ENCODE results near the gene NUP62. TPM values are rescaled to one million over a fixed set of nuclear protein-coding genes. Genes with fewer than 3 reads are reported as not detected.

NUP62 gene
- total and polyA plus RNA-seq, 2 of the 8 experiments (the other 6 are each of a cell fraction or from before 2014, with no cell fraction given): 50.0 to 107 TPM

DNA sequence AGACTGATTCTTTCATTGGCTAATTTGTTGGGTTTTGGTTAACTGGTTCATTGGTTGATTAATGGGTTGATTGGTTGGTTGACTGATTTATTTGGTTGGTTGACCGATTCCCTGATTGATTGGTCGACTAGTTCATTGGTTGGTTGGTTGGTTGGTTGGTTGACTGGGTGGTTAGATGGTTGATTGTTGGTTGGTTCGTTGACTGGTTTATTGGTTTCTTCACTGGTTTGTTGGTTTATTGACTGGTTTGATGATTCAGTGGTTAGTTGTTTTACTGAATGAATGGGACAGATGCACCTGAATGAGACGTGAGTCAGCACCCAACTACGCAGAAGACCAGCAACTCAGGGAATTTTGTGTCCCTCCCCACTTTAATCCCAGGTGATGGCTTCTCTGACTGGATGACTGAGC, 2.7 kb upstream of the NUP62 start:
- Histone ChIP-seq H4K91ac (replicated peaks; ENCODE audit: insufficient read length, low read length) (no peak overlapping the region), H3K9ac (replicated peaks in 1 of 4; ENCODE audit: extremely low read depth in 1 of 4, low read depth in 3 of 4, low read length in 3 of 4) (no peak overlapping the region), H3K27me3 (replicated peaks in 1 of 4; ENCODE audit: control insufficient read depth in 3 of 4, extremely low read depth in 1 of 4, insufficient read depth in 3 of 4, low read length in 3 of 4) (no peaks in the 10 kb centered on the region), H3K36me3 (ENCODE audit: control insufficient read depth in 2 of 4, insufficient read depth in 4 of 4, low read length in 3 of 4) (peaks cover 6 to 8% (median 7%) of the 10 kb centered on the region in 4 experiments; a peak in 7 of 8 replicates), H3K4me2 (ENCODE audit: insufficient read depth in 1 of 2, low read depth in 2 of 2, low read length in 2 of 2) (no peak overlapping the region), H3K18ac (ENCODE audit: extremely low read depth, low read length) (no peak overlapping the region), H3K23ac (ENCODE audit: insufficient read length) (no peak overlapping the region), H3K79me1 (ENCODE audit: low read depth, low read length) (peaks cover 8% of the 10 kb centered on the region), H3K9me3 (ENCODE audit: insufficient read depth in 2 of 2, low read depth in 1 of 2, low read length in 1 of 2) (no peaks in the 10 kb centered on the region), H2BK15ac (ENCODE audit: low read length) (no peak overlapping the region), H3K4me1 (replicated peaks in 1 of 4; ENCODE audit: control insufficient read depth in 3 of 4, insufficient read depth in 4 of 4, low read length in 3 of 4) (peaks cover 0 to 5% (median under 1%) of the 10 kb centered on the region in 4 experiments; a peak in 3 of 7 replicates), H3K4ac (replicated peaks; ENCODE audit: insufficient read length, low read depth, low read length) (no peak overlapping the region), H3K14ac (ENCODE audit: insufficient read length) (no peak overlapping the region), H4K20me1 (replicated peaks in 1 of 2; ENCODE audit: control insufficient read depth in 1 of 2, insufficient read depth in 2 of 2, low read length in 2 of 2) (peaks cover 0 to 4% of the 10 kb centered on the region in 2 experiments), H2BK20ac (ENCODE audit: low read length) (no peak overlapping the region), H2AFZ (ENCODE audit: low read length) (no peak overlapping the region), H3K79me2 (ENCODE audit: control insufficient read depth in 1 of 2, insufficient read depth in 2 of 2, low read length in 2 of 2) (peaks cover 10 to 21% of the 10 kb centered on the region in 2 experiments), H3K27ac (ENCODE audit: low read depth, low read length) (no peak overlapping the region), H2BK5ac (ENCODE audit: low read depth, low read length) (no peak overlapping the region), H2BK120ac (replicated peaks; ENCODE audit: low read depth, low read length) (no peak overlapping the region), H4K5ac (ENCODE audit: insufficient read length, low read depth, low read length) (no peak overlapping the region), H4K8ac (ENCODE audit: extremely low read depth, insufficient read depth, low read length) (no peak overlapping the region), H2BK12ac (ENCODE audit: low read depth, low read length) (no peak overlapping the region), H3K4me3 (ENCODE audit: extremely low read depth in 1 of 4, insufficient read depth in 2 of 4, low read depth in 3 of 4, low read length in 4 of 4) (no peak overlapping the region), H3K23me2 (ENCODE audit: low read depth, low read length) (peaks cover 9% of the 10 kb centered on the region), H3K56ac (replicated peaks; ENCODE audit: insufficient read length, low read depth, low read length) (no peak overlapping the region), H2AK5ac (ENCODE audit: low read depth, low read length) (no peak overlapping the region)
- POLR2A ChIA-PET (ENCODE audit: partially characterized antibody): interaction anchor here (2.4 kb wide), 1 partner anchor 41 kb away, joined by 9 read pairs; no protein-coding TSS in a partner anchor
- CTCF ChIA-PET (ENCODE audit: partially characterized antibody): no interaction called here
- FAIRE-seq (no peak), DNase-seq (ENCODE audit: low read depth in 1 of 2, low spot score in 2 of 2) (no peak)
- no peak for TF ChIP-seq CBX5 (IDR thresholded peaks at IDR 0.05; ENCODE audit: low read depth, low read length)
- TF ChIP-seq SRF (IDR thresholded peaks at IDR 0.05; ENCODE audit: low read depth, low read length): no peak
- WGBS, 2 experiments (ENCODE audit: extremely low coverage in 1 of 2, insufficient coverage in 1 of 2, insufficient read length in 1 of 2, insufficient replicate concordance in 2 of 2, low coverage in 1 of 2, low lambda C conversion rate in 2 of 2, missing lambda C conversion rate in 1 of 2): 93% methylated on average over 5 of the region's 5 CpGs; no CpG with 5 or more reads in 1 of the 2 experiments

All from H1 (cell line).